ENCODE data around the gene EMID1. TPM values are rescaled to one million over a fixed set of nuclear protein-coding genes. Genes with fewer than 3 reads are reported as not detected.

Gene EMID1
- total RNA-seq, 1 donor from 2014 or later = 37.9 TPM

Small RNA genes lying within 50 kb of the gene (small RNA-seq; reads per million reads assigned to genes)
- not detected for gene RNU6-1219P (ENCODE audit: low replicate concordance)

Other genes with a start within 250 kb of the EMID1 start
- gene C22orf31, start 144.1 kb upstream of the EMID1 start, total RNA-seq = not detected
- gene KREMEN1, start 132.9 kb upstream of the EMID1 start, total RNA-seq = 6.6 TPM
- gene RHBDD3, start 62.1 kb downstream of the EMID1 start, total RNA-seq = 16.2 TPM
- 122 TPM for gene EWSR1, start 62.4 kb downstream of the EMID1 start, total RNA-seq
- 3.7 TPM for gene GAS2L1, start 100.8 kb downstream of the EMID1 start, total RNA-seq
- 4.9 TPM for gene RASL10A, start 109.8 kb downstream of the EMID1 start, total RNA-seq
- gene AP1B1, start 182.7 kb downstream of the EMID1 start, total RNA-seq = 31.0 TPM
- gene RFPL1, start 232.7 kb downstream of the EMID1 start, total RNA-seq = not detected